Neutrophil (primary cell): ENCODE data around the gene SIGMAR1.

Experiments
- H3K27ac ChIP-seq: fragments of 200-600 bp; sonication (generic); 2 replicates; pipeline ENCODE4 v1.5.1; 2016; ENCODE audit warnings: mild to moderate bottlenecking, moderate library complexity
- H3K27me3 ChIP-seq: fragments of 200-600 bp; sonication (generic); 2 replicates; pipeline ENCODE4 v1.6.0; 2016; ENCODE audit warnings: mild to moderate bottlenecking
- H3K36me3 ChIP-seq: fragments of 200-600 bp; sonication (generic); 2 replicates; pipeline ENCODE4 v1.5.1; 2017
- H3K4me1 ChIP-seq, 2 experiments: fragments of 200-600 bp in 1 of 2; sonication (generic) in 1 of 2; 1 replicate in 1 of 2; 2 replicates in 1 of 2; pipeline versions ENCODE4 v1.5.1 to v1.6.1; 2013 to 2016; ENCODE audit warnings: low read depth in 1 of 2, low read length in 1 of 2, mild to moderate bottlenecking in 1 of 2, moderate library complexity in 1 of 2; ENCODE audit not compliant: control insufficient read depth in 1 of 2, insufficient read depth in 1 of 2
- H3K4me3 ChIP-seq, 2 experiments: fragments of 200-600 bp in 1 of 2; sonication (generic) in 1 of 2; 1 replicate in 1 of 2; 2 replicates in 1 of 2; pipeline ENCODE4 v1.5.1; 2013 to 2016; ENCODE audit warnings: low read depth in 1 of 2, low read length in 1 of 2, mild to moderate bottlenecking in 1 of 2, moderate library complexity in 1 of 2
- H3K9me3 ChIP-seq: fragments of 200-600 bp; sonication (generic); 2 replicates; pipeline ENCODE4 v1.5.1; 2016
- CTCF ChIP-seq: fragments of 200-600 bp; sonication (generic); IDR thresholded peaks from 2 replicates; pipeline ENCODE4 v1.5.1; 2016; ENCODE audit warnings: antibody characterized with exemption

SIGMAR1 gene

DNA sequence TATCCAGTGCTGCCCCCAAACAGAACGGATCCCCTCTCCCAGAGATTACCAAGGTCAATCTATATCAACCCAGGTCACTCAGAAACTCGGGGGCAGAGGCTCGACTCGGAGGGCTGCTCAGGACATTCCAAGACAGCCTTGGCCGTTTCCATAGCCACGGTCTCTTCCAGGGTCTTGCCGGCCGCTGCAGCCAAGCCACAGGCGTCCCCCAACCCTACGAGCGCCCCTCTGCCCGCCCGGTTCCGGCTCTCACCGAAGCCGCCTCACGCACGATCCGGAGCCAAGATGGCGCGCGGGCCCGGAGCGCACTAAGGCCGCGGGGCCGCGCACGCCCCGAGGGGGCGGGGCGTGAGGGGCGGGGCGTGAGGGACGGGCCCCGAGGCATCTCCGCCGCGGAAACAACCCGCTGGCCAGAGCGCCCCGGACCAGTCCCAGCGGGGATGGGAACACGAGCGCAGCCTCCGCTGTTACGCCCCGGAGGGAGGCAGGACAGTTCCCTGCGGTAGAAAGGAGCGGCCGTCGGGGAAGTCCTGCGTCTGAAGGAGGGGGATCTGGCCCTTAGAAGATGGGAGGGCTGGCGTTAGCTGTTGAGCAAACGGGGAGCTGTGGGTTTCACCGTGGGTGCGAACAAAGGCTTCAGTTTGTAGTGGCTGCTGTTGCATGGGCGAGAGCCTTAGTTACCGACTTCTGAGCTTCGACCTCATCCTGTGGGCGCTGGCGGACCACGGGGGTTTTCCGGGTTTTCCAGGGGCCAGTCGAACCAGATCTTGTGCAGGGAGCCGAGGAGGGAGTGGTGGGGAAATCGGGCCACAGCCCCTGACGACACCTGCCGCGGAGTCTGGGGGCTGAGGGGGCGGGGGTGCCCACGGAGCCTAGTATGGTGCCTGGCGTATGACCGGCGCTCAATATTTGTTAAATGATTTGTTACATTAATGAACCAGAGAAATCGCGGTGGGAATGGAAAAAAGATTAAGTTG, 25.5 kb downstream of the SIGMAR1 start, which contains the start of gene RPP25L:
Gene RPP25L, minus strand, starts transcription at position 287 of the 977 bp plus-strand sequence. CDS start 801 bp downstream, outside the sequence.
- peaks cover 36% of the 10 kb centered on the region for H3K36me3 ChIP-seq
- peaks cover 8% of the 10 kb centered on the region for H3K27me3 ChIP-seq
- H3K9me3 ChIP-seq, result no peaks in the 10 kb centered on the region
- H3K4me3 ChIP-seq, result peak within 1 kb of the TSS; percentile 76 to 77
- H3K27ac ChIP-seq, result peak within 1 kb of the TSS; percentile 88
- TF ChIP-seq CTCF, result peak; percentile 65
- H3K4me1 ChIP-seq, result peaks cover 19 to 23% of the 10 kb centered on the region in 2 experiments

- Histone ChIP-seq H3K36me3 (peaks cover 28% of the 10 kb centered on the region), H3K27me3 (peaks cover 15% of the 10 kb centered on the region), H3K9me3 (no peaks in the 10 kb centered on the region), H3K4me1 (peaks cover 19 to 23% of the 10 kb centered on the region in 2 experiments), H3K27ac (peak overlapping the region; percentile 88), H3K4me3 (peak overlapping the region; percentile 76 to 77)
- no peak for TF ChIP-seq CTCF
These were observed 26.3 kb downstream of the SIGMAR1 start for GRCh38 chr9:34611251-34611810.

DNA sequence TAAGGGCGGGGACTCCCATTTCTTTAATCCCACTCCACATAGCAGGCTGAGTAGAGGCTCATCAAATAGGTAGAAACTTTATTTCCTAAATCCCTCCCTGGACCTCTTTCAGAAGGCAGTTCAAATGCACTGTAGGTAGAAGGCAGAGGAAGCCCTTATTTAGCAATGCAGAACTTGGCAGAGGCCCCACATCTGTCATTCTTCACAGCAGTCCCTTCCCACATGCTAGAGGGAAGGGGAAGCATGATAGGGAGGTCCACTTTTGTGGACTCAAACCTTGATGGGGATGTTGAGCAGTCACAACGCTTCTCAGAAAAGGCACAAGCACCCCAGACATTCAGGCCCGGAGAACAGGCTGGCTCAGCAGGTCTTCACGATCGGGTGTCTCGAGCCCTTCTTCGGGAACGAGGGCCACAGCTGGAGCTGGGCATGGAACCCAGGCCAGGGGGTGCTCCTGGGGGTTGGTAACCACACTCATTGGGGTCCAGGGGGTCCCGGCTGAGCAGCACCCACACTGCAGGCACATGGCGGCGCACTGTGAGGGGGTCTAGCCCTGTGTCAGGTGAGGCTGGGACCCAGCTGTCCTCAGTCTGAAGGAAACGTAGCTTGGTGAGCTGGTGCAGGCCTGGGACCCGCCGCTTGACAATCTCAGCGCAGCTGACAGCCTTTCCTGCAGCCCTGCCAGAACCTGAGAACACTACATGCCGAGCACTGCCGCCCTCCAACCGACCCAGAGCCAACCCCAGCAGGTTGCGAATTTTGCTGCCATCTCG, 27.0 kb downstream of the SIGMAR1 start:
- Histone ChIP-seq H3K4me1 (peaks cover 19 to 23% of the 10 kb centered on the region in 2 experiments), H3K27ac (no peak overlapping the region), H3K4me3 (peak overlapping the region in 1 of 2 experiments; percentile 76), H3K36me3 (peaks cover 22% of the 10 kb centered on the region), H3K27me3 (peaks cover 22% of the 10 kb centered on the region), H3K9me3 (no peaks in the 10 kb centered on the region)
- TF ChIP-seq CTCF, result no peak

DNA sequence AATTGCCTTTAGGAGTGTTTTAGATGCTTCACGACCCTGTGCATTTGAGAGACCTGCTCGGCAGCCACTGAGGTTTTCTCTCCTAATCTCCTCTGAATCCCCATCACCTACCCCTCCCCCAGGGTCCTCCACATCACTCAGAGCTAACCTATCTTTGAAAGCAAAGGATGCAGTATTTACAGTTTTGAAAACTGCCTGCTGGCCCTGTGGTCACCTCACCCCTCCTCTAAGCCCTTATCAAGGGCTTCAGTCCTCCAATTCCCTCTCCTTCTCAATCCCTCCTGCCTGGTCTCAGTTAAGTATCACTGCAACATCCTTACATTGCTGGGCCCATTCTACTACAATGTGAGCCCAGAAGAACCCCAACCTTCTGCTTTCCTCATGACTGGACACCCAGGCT, 30.3 kb downstream of the SIGMAR1 start:
- TF ChIP-seq CTCF, result no peak
- Histone ChIP-seq H3K9me3 (no peaks in the 10 kb centered on the region), H3K27ac (no peak overlapping the region), H3K4me1 (peaks cover 11 to 14% of the 10 kb centered on the region in 2 experiments), H3K4me3 (no peak overlapping the region), H3K27me3 (peaks cover 39% of the 10 kb centered on the region), H3K36me3 (no peaks in the 10 kb centered on the region)

- no peak overlapping the region for H3K4me3 ChIP-seq
- TF ChIP-seq CTCF, result no peak
- no peaks in the 10 kb centered on the region for H3K9me3 ChIP-seq
- H3K36me3 ChIP-seq, result no peaks in the 10 kb centered on the region
- peaks cover 8 to 12% of the 10 kb centered on the region in 2 experiments for H3K4me1 ChIP-seq
- no peak overlapping the region for H3K27ac ChIP-seq
- peaks cover 39% of the 10 kb centered on the region for H3K27me3 ChIP-seq
These were observed 30.7 kb downstream of the SIGMAR1 start for GRCh38 chr9:34606905-34607304.
